ENCODE measurements around the gene AGK. TPM values are rescaled to one million over a fixed set of nuclear protein-coding genes. Genes with fewer than 3 reads are reported as not detected.
A peak's percentile ranks its signal among the peaks of the same experiment; 100 is the strongest.

AGK gene
- total and polyA plus RNA-seq, 7 donors, result 5.8 to 15.4 (median 9.0) TPM

- DNase-seq (no peak), ATAC-seq (no peak)
- 76 to 84% (median 80%) methylated on average over 3 of the region's 3 CpGs for WGBS, 3 donors
- Histone ChIP-seq H3K9me3 (no peaks in the 10 kb centered on the region), H3K27me3 (ENCODE audit: insufficient read depth in 3 of 3, low read length in 2 of 3) (no peaks in the 10 kb centered on the region), H3K4me1 (peaks cover 11% of the 10 kb centered on the region), H3K4me3 (no peak overlapping the region), H3K36me3 (ENCODE audit: insufficient read depth in 1 of 2, low read depth in 1 of 2) (no peaks in the 10 kb centered on the region), H3K27ac (peak overlapping the region; percentile 73)
- no peak for TF ChIP-seq CTCF (IDR thresholded peaks at IDR 0.05)
- intact Hi-C loops (cut with DNase I), result no loop called here
Measured at GRCh38 chr7:141699860-141700259, 148.7 kb downstream of the AGK start.

GRCh38 chr7:141700296-141700847 lies 149.2 kb downstream of the AGK start:
- intact Hi-C loops (cut with DNase I), result no loop called here
- 62 to 70% (median 66%) methylated on average over 5 of the region's 5 CpGs for WGBS, 3 donors
- Histone ChIP-seq H3K4me1 (peaks cover 11% of the 10 kb centered on the region), H3K4me3 (peak overlapping the region; percentile 87), H3K36me3 (ENCODE audit: insufficient read depth in 1 of 2, low read depth in 1 of 2) (no peaks in the 10 kb centered on the region), H3K27me3 (ENCODE audit: insufficient read depth in 3 of 3, low read length in 2 of 3) (no peaks in the 10 kb centered on the region), H3K27ac (peak overlapping the region; percentile 73), H3K9me3 (no peaks in the 10 kb centered on the region)
- DNase-seq (no peak), ATAC-seq (no peak)
- TF ChIP-seq CTCF (IDR thresholded peaks at IDR 0.05), result no peak

DNA sequence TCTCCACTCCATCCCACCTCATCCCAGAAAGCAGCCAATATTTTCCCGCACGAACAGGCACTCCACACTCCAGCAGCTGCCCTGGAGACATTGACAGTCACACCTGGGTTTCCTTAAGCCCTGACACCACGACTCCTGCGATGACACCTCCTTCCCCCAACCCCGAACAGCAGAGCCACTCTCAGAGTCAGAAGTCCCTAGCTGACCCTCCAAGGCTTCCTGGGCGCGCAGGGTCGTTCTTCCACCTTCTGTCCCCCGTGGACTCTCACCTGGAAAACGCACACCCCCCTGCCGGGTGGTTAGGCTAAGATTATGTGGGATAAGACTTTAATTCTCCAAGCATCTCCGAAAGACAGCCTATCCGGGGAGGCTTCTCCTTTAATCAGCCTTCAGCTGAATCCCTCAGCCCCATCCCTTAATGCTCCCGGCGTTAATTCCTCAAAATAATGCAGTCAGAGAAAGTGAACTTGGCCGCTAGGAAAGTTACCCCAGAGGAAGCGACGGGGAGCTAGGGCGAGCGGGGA lies 149.7 kb downstream of the AGK start:
- no peaks in the 10 kb centered on the region for H3K36me3 ChIP-seq (ENCODE audit: insufficient read depth in 1 of 2, low read depth in 1 of 2)
- H3K9me3 ChIP-seq, result no peaks in the 10 kb centered on the region
- ATAC-seq (peak; percentile 20 to 38 (median 27)), DNase-seq (no peak)
- peaks cover 11% of the 10 kb centered on the region for H3K4me1 ChIP-seq
- intact Hi-C loops (cut with DNase I), result no loop called here
- 16 to 24% (median 17%) methylated on average over 16 to 20 of the region's 20 CpGs for WGBS, 3 donors
- no peaks in the 10 kb centered on the region for H3K27me3 ChIP-seq (ENCODE audit: insufficient read depth in 3 of 3, low read length in 2 of 3)
- peak overlapping the region; percentile 87 for H3K4me3 ChIP-seq
- no peak for TF ChIP-seq CTCF (IDR thresholded peaks at IDR 0.05)
- peak overlapping the region; percentile 73 for H3K27ac ChIP-seq

DNA sequence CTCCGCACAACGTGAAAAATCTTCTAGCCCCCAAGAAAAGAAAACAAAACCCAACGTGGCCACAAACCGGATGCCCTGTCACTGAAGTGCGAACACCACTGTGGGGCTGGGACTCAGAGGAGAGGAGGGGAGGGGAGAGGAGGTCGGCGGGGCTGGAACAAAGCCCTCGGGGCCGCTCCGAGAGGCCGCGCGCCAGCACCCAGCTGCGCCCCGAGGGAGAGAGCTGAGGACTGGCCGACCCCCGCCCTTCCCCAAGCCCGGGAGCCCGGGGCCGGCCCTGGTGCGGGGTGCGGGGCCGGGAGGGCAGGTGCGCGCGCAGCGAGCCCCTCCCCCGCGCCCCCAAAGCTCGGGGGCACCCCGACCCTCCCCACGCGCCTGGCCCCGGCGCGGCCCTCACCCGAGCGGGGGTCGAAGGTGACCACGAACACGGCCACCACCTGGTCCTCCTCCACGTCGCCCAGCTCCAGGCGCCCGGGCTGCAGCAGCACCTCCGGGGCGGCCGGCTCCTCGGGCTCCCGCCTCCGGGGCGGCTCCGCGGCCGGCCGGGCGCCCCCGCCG lies 150.4 kb downstream of the AGK start:
- H3K36me3 ChIP-seq (ENCODE audit: insufficient read depth in 1 of 2, low read depth in 1 of 2), result no peaks in the 10 kb centered on the region
- peak overlapping the region; percentile 87 for H3K4me3 ChIP-seq
- peaks cover 11% of the 10 kb centered on the region for H3K4me1 ChIP-seq
- peak; percentile 65 to 75 (median 70) for ATAC-seq
- H3K9me3 ChIP-seq, result no peaks in the 10 kb centered on the region
- H3K27ac ChIP-seq, result peak overlapping the region; percentile 73
- DNase-seq, result peak; percentile 28 to 65
- WGBS, 3 donors, result 0 to 1% (median 0%) methylated on average over 25 to 59 of the region's 59 CpGs
- intact Hi-C loops (cut with DNase I), result no loop called here
- no peak for TF ChIP-seq CTCF (IDR thresholded peaks at IDR 0.05)
- H3K27me3 ChIP-seq (ENCODE audit: insufficient read depth in 3 of 3, low read length in 2 of 3), result no peaks in the 10 kb centered on the region

Measured in psoas muscle (tissue), 8 donors.